Neuronal stem cell (in vitro differentiated cells): ENCODE measurements around the gene PADI1.

ENCODE experiments used
- DNase-seq: peaks from one replicate; pipeline ENCODE4 v3.0.0-alpha.2; 2013; ENCODE audit warnings: low spot score
- H2AFZ ChIP-seq: one replicate; pipeline ENCODE4 v1.6.1; 2013; ENCODE audit warnings: mild to moderate bottlenecking, low read length, inconsistent platforms
- H2AK5ac ChIP-seq: 2 replicates; pipeline ENCODE4 v1.6.1; 2013; ENCODE audit warnings: low read depth, mild to moderate bottlenecking, inconsistent platforms, low read length, moderate library complexity, mixed read lengths
- H2BK120ac ChIP-seq: 2 replicates; pipeline ENCODE4 v1.6.1; 2013; ENCODE audit warnings: low read depth, mild to moderate bottlenecking, inconsistent platforms, low read length, moderate library complexity, mixed read lengths
- H2BK12ac ChIP-seq: one replicate; pipeline ENCODE4 v1.6.1; 2013; ENCODE audit warnings: low read length, inconsistent platforms
- H2BK15ac ChIP-seq: 2 replicates; pipeline ENCODE4 v1.6.1; 2013; ENCODE audit warnings: mild to moderate bottlenecking, low read length, inconsistent platforms, mixed read lengths
- H2BK5ac ChIP-seq: one replicate; pipeline ENCODE4 v1.6.1; 2013; ENCODE audit warnings: inconsistent platforms, mild to moderate bottlenecking, low read length, moderate library complexity
- H3K14ac ChIP-seq: one replicate; pipeline ENCODE4 v1.6.1; 2013; ENCODE audit warnings: low read length, inconsistent platforms
- H3K18ac ChIP-seq: 2 replicates; pipeline ENCODE4 v1.6.1; 2013; ENCODE audit warnings: low read length, inconsistent platforms
- H3K23ac ChIP-seq: 2 replicates; pipeline ENCODE4 v1.6.1; 2013; ENCODE audit warnings: low read depth, mild to moderate bottlenecking, mixed read lengths, low read length, inconsistent platforms; ENCODE audit not compliant: poor library complexity
- H3K27ac ChIP-seq: replicated peaks from 3 replicates; pipeline ENCODE4 v1.5.1; 2013; ENCODE audit warnings: low read length, inconsistent platforms
- H3K27me3 ChIP-seq, 3 experiments: 2 replicates each; pipeline ENCODE4 v1.6.1; 2013; ENCODE audit warnings: low read length in 3 of 3, mild to moderate bottlenecking in 2 of 3, inconsistent platforms in 1 of 3, low read depth in 1 of 3, mixed read lengths in 1 of 3, moderate library complexity in 1 of 3; ENCODE audit not compliant: control insufficient read depth in 3 of 3, insufficient read depth in 3 of 3
- H3K36me3 ChIP-seq, 2 donors: replicated peaks in 1 of 2; 2 replicates each; pipeline ENCODE4 v1.6.1; 2013; ENCODE audit warnings: low read length in 2 of 2; ENCODE audit not compliant: control insufficient read depth in 2 of 2, insufficient read depth in 2 of 2
- H3K4ac ChIP-seq: 2 replicates; pipeline ENCODE4 v1.6.1; 2013; ENCODE audit warnings: inconsistent platforms, mild to moderate bottlenecking, low read length, moderate library complexity
- H3K4me1 ChIP-seq, 2 donors: 1 replicate in 1 of 2; 2 replicates in 1 of 2; pipeline ENCODE4 v1.6.1; 2013; ENCODE audit warnings: low read length in 2 of 2, low read depth in 1 of 2; ENCODE audit not compliant: control insufficient read depth in 2 of 2, insufficient read depth in 1 of 2
- H3K4me2 ChIP-seq: one replicate; pipeline ENCODE4 v1.6.1; 2013; ENCODE audit warnings: mild to moderate bottlenecking, low read length, inconsistent platforms; ENCODE audit not compliant: insufficient read depth, poor library complexity, severe bottlenecking
- H3K4me3 ChIP-seq, 2 donors: 2 replicates each; pipeline ENCODE4 v1.5.1; 2013; ENCODE audit warnings: low read length in 2 of 2, mild to moderate bottlenecking in 2 of 2, inconsistent platforms in 1 of 2, moderate library complexity in 1 of 2
- H3K79me1 ChIP-seq: one replicate; pipeline ENCODE4 v1.6.1; 2013; ENCODE audit warnings: low read depth, mild to moderate bottlenecking, inconsistent platforms, low read length, moderate library complexity
- H3K9ac ChIP-seq: one replicate; pipeline ENCODE4 v1.6.1; 2013; ENCODE audit warnings: mild to moderate bottlenecking, low read depth, low read length, inconsistent platforms; ENCODE audit not compliant: poor library complexity
- H3K9me3 ChIP-seq, 2 donors: replicated peaks in 1 of 2; 2 replicates each; pipeline versions ENCODE3 to v1.6.1; 2013; ENCODE audit warnings: low read length in 2 of 2, mild to moderate bottlenecking in 2 of 2, inconsistent platforms in 1 of 2, low read depth in 1 of 2, mixed read lengths in 1 of 2, moderate library complexity in 1 of 2; ENCODE audit not compliant: control insufficient read depth in 2 of 2, insufficient read depth in 1 of 2
- H4K8ac ChIP-seq: one replicate; pipeline ENCODE4 v1.6.1; 2013; ENCODE audit warnings: low read depth, mild to moderate bottlenecking, inconsistent platforms, low read length, moderate library complexity
- H4K91ac ChIP-seq: one replicate; pipeline ENCODE4 v1.6.1; 2013; ENCODE audit warnings: low read length, low read depth, mild to moderate bottlenecking, inconsistent platforms; ENCODE audit not compliant: poor library complexity
- WGBS, 2 donors: extraction: QIAGEN DNeasy Blood & Tissue Kit; methylation state at CpG; one replicate each; pipeline ENCODE4 v1.1.7; 2013; ENCODE audit warnings: missing lambda C conversion rate in 2 of 2, mixed read lengths in 1 of 2; ENCODE audit not compliant: insufficient read length in 2 of 2, insufficient replicate concordance in 1 of 2; ENCODE audit errors: extremely low coverage in 2 of 2; 5-methylcytosine and 5-hydroxymethylcytosine counted together

Gene PADI1

DNA sequence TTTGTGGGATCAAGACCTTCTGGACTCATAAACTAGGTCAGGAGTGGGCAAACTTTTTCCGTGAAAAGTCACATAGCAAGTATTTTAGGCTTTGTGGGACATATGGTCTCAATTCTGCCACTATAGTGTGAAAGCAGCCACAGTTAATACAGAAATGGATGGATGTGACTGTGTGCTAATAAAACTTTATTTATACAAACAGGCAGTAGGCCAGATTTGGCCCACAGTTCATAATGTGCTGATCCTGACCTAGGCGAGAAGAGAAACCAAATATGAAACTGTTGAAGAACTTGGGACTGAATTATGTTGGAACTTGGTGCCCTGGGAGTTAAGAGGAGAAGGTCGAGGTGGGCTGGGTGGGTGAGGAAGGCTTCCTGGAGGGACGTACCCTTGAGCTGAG, 61.0 kb downstream of the PADI1 start:
- H2AK5ac ChIP-seq = no peak overlapping the region
- no peaks in the 10 kb centered on the region for H3K9me3 ChIP-seq
- H4K8ac ChIP-seq = no peak overlapping the region
- H3K18ac ChIP-seq = no peak overlapping the region
- H3K4me3 ChIP-seq = no peak overlapping the region
- H3K4ac ChIP-seq = no peak overlapping the region
- no CpG with 5 or more reads among the region's 4 CpGs for WGBS, 2 donors
- no peak for DNase-seq
- no peak overlapping the region for H4K91ac ChIP-seq
- no peak overlapping the region for H3K23ac ChIP-seq
- H2BK12ac ChIP-seq = no peak overlapping the region
- no peak overlapping the region for H3K14ac ChIP-seq
- no peaks in the 10 kb centered on the region for H3K79me1 ChIP-seq
- H3K27ac ChIP-seq = no peak overlapping the region
- no peak overlapping the region for H3K9ac ChIP-seq
- H3K4me2 ChIP-seq = no peak overlapping the region
- no peak overlapping the region for H2AFZ ChIP-seq
- no peaks in the 10 kb centered on the region for H3K36me3 ChIP-seq
- H3K4me1 ChIP-seq = no peaks in the 10 kb centered on the region
- no peaks in the 10 kb centered on the region for H3K27me3 ChIP-seq
- H2BK120ac ChIP-seq = no peak overlapping the region
- no peak overlapping the region for H2BK15ac ChIP-seq
- H2BK5ac ChIP-seq = no peak overlapping the region

DNA sequence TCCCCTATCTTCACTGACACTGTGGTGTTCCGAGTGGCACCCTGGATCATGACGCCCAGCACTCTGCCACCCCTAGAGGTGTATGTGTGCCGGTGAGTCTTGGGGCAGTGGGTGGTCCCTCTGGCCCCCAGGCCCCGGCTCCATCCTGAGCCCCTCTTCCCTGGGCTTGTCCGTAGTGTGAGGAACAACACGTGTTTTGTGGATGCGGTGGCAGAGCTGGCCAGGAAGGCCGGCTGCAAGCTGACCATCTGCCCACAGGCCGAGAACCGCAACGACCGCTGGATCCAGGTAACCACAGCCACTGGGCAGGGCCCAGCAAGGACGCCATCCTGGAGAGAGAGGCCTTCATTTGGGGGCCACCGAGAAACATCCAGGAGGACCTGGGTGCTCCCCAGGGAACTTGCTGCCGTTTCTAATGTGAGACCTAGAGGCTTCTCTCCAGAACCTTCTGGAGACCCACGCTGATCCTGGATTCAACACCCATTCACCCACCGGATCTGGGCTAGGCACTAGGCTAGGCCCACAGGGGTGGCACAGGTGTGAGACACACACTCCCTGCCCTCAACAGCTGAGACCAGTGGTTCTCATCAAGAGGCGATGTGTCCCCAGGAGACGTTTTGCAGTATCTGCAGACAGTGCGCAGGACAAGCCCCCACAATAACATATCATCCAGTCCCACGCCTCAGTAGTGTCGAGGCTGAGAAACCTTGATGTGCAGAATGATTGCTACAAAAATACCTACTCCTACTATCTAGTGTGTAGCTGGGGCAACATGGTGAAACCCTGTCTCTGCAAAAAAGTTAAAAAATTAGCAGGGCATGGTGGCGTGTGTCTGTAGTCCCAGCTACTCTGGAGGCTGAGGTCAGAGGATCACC, 66.2 kb downstream of the PADI1 start:
- no peak for DNase-seq
- peak overlapping the region; percentile 29 for H2AK5ac ChIP-seq
- WGBS, 2 donors = no CpG with 5 or more reads among the region's 23 CpGs

GRCh38 chr1:17272066-17272465, 67.1 kb downstream of the PADI1 start:
- Histone ChIP-seq H3K9ac (no peak overlapping the region), H3K4ac (peak overlapping the region; percentile 92), H3K4me3 (no peak overlapping the region), H2BK120ac (no peak overlapping the region), H2BK15ac (no peak overlapping the region), H3K4me1 (no peaks in the 10 kb centered on the region), H2BK5ac (no peak overlapping the region), H3K14ac (no peak overlapping the region), H3K23ac (no peak overlapping the region), H2AK5ac (no peak overlapping the region), H4K8ac (no peak overlapping the region), H3K27ac (no peak overlapping the region), H4K91ac (no peak overlapping the region), H3K18ac (peak overlapping the region; percentile 8), H3K79me1 (peaks cover 2% of the 10 kb centered on the region), H3K27me3 (peaks cover 0 to 7% (median 0%) of the 10 kb centered on the region in 3 experiments), H3K36me3 (no peaks in the 10 kb centered on the region), H2AFZ (no peak overlapping the region), H3K9me3 (no peaks in the 10 kb centered on the region), H2BK12ac (no peak overlapping the region), H3K4me2 (no peak overlapping the region)
- no CpG with 5 or more reads among the region's 6 CpGs for WGBS, 2 donors
- no peak for DNase-seq

More for the DNA sequence above, 66.2 kb downstream of the PADI1 start:
- Histone ChIP-seq H4K91ac (no peak overlapping the region), H3K18ac (no peak overlapping the region), H4K8ac (peak overlapping the region; percentile 29), H2AFZ (no peak overlapping the region), H3K9me3 (no peaks in the 10 kb centered on the region), H3K79me1 (peaks cover 2% of the 10 kb centered on the region), H3K9ac (no peak overlapping the region), H2BK120ac (no peak overlapping the region), H3K27ac (no peak overlapping the region), H3K14ac (peak overlapping the region; percentile 79), H2BK12ac (no peak overlapping the region), H2BK15ac (no peak overlapping the region), H2BK5ac (peak overlapping the region; percentile 20), H3K4me1 (no peaks in the 10 kb centered on the region), H3K36me3 (no peaks in the 10 kb centered on the region), H3K4me2 (no peak overlapping the region), H3K4me3 (no peak overlapping the region), H3K4ac (no peak overlapping the region), H3K23ac (no peak overlapping the region), H3K27me3 (peaks cover 0 to 7% (median 0%) of the 10 kb centered on the region in 3 experiments)

- H2AFZ ChIP-seq = no peak overlapping the region
- H2AK5ac ChIP-seq = peak overlapping the region; percentile 51
- no peak overlapping the region for H4K91ac ChIP-seq
- no CpG with 5 or more reads among the region's 4 CpGs for WGBS, 2 donors
- H3K18ac ChIP-seq = no peak overlapping the region
- no peak overlapping the region for H3K4me2 ChIP-seq
- H3K9ac ChIP-seq = peak overlapping the region; percentile 15
- H2BK5ac ChIP-seq = no peak overlapping the region
- H3K27me3 ChIP-seq = peaks cover 0 to 7% (median 0%) of the 10 kb centered on the region in 3 experiments
- no peak overlapping the region for H2BK15ac ChIP-seq
- H2BK120ac ChIP-seq = no peak overlapping the region
- peaks cover 2% of the 10 kb centered on the region for H3K79me1 ChIP-seq
- no peaks in the 10 kb centered on the region for H3K36me3 ChIP-seq
- no peak overlapping the region for H4K8ac ChIP-seq
- H3K4me3 ChIP-seq = no peak overlapping the region
- H3K4me1 ChIP-seq = no peaks in the 10 kb centered on the region
- peak overlapping the region; percentile 13 for H3K4ac ChIP-seq
- H3K14ac ChIP-seq = no peak overlapping the region
- no peak for DNase-seq
- H2BK12ac ChIP-seq = no peak overlapping the region
- H3K23ac ChIP-seq = no peak overlapping the region
- no peaks in the 10 kb centered on the region for H3K9me3 ChIP-seq
- H3K27ac ChIP-seq = no peak overlapping the region
These were observed 67.7 kb downstream of the PADI1 start for GRCh38 chr1:17272646-17273045.
